GM21717 (cell line): ENCODE results near the gene GRHL3.
"Not testable (repeated sequence)": the region's sequence is repeated elsewhere in the genome, so short reads cannot be mapped to it uniquely, and the experiment has no call there.

ENCODE experiments used
- ATAC-seq: cut with Tn5 transposase; IDR thresholded peaks from one replicate; pipeline ENCODE4 v1.9.1; 2021; ENCODE audit warnings: mild to moderate bottlenecking, moderate library complexity; ENCODE audit not compliant: unreplicated experiment

GRHL3 gene

GRCh38 chr1:24319312-24319863 is at the start of gene GRHL3:
GRHL3 (plus strand) TSS chr1:24319357; CDS start chr1:24319552, 195 bp downstream.
- no peak for ATAC-seq

GRCh38 chr1:24274203-24275103 is 44.7 kb upstream of the GRHL3 start:
- not testable (repeated sequence) for ATAC-seq

- no peak for ATAC-seq
Measured at GRCh38 chr1:24275104-24275410, 44.1 kb upstream of the GRHL3 start.

GRCh38 chr1:24275510-24275909 is 43.6 kb upstream of the GRHL3 start:
- ATAC-seq = no peak

- ATAC-seq = no peak
Measured at GRCh38 chr1:24276791-24277190, 42.4 kb upstream of the GRHL3 start.

- no peak for ATAC-seq
Measured at GRCh38 chr1:24277420-24278169, 41.6 kb upstream of the GRHL3 start.

- no peak for ATAC-seq
Measured at GRCh38 chr1:24278726-24279125, 40.4 kb upstream of the GRHL3 start.

GRCh38 chr1:24279590-24280232 is 39.4 kb upstream of the GRHL3 start:
- ATAC-seq = no peak

GRCh38 chr1:24281591-24281990 is 37.6 kb upstream of the GRHL3 start:
- no peak for ATAC-seq

GRCh38 chr1:24282491-24282890 is 36.7 kb upstream of the GRHL3 start:
- no peak for ATAC-seq

GRCh38 chr1:24283326-24284155 is 35.6 kb upstream of the GRHL3 start:
- no peak for ATAC-seq

GRCh38 chr1:24284156-24284471 is 35.0 kb upstream of the GRHL3 start:
- ATAC-seq = no peak

- ATAC-seq = no peak
Measured at GRCh38 chr1:24285231-24285630, 33.9 kb upstream of the GRHL3 start.

- ATAC-seq = no peak
Measured at GRCh38 chr1:24286246-24287010, 32.7 kb upstream of the GRHL3 start.

- not testable (repeated sequence) for ATAC-seq
Measured at GRCh38 chr1:24287779-24288178, 31.4 kb upstream of the GRHL3 start.

GRCh38 chr1:24288479-24288878 is 30.7 kb upstream of the GRHL3 start:
- no peak for ATAC-seq

- no peak for ATAC-seq
Measured at GRCh38 chr1:24289937-24290595, 29.1 kb upstream of the GRHL3 start.

GRCh38 chr1:24290933-24291487 is 28.1 kb upstream of the GRHL3 start:
- no peak for ATAC-seq

- no peak for ATAC-seq
Measured at GRCh38 chr1:24292103-24292502, 27.1 kb upstream of the GRHL3 start.
